Vagina (tissue), 2 donors: ENCODE data around the gene KRTAP12-3.

Experiments used
- CTCF ChIP-seq, 3 experiments: fragments of 450-650 bp in 2 of 3; fragments of 200-600 bp in 1 of 3; sonication (generic) in 1 of 3; IDR thresholded peaks; one replicate each; pipeline ENCODE4 v1.5.1; 2017 to 2019; ENCODE audit warnings: antibody characterized with exemption in 3 of 3, mild to moderate bottlenecking in 2 of 3, moderate library complexity in 2 of 3
- POLR2AphosphoS5 ChIP-seq, 2 donors: sonication (generic); formaldehyde crosslinking; IDR thresholded peaks; one replicate each; pipeline ENCODE4 v1.9.0; 2017; ENCODE audit warnings: antibody characterized with exemption in 2 of 2, mild to moderate bottlenecking in 2 of 2, low read depth in 1 of 2; ENCODE audit not compliant: insufficient read depth in 1 of 2

- TF ChIP-seq CTCF (IDR thresholded peaks at IDR 0.05) (no peak), POLR2AphosphoS5 (IDR thresholded peaks at IDR 0.05; ENCODE audit: insufficient read depth in 1 of 2, low read depth in 1 of 2) (no peak)
These were observed 9.0 kb upstream of the KRTAP12-3 start for GRCh38 chr21:44648557-44649311.
